A673 (cell line): ENCODE results near the gene ENOX1. TPM values are rescaled to one million over a fixed set of nuclear protein-coding genes. Genes with fewer than 3 reads are reported as not detected.

Experiments used
- BruUV-seq: library from RNA; stranded (reverse); fragments of 400-500 nt; replicated peaks from 2 replicates; lab custom pipeline; 2021; lab: Mats Ljungman, UMichigan
- CTCF ChIA-PET: fragments of 300-600 bp; sonication (Branson Sonifier 250); formaldehyde crosslinking; loops from one replicate; lab custom pipeline; 2022; ENCODE audit warnings: antibody characterized with exemption; lab: Charles Lee
- POLR2A ChIA-PET: fragments of 300-600 bp; sonication (Branson Sonifier 250); formaldehyde crosslinking; loops from one replicate; lab custom pipeline; 2022; ENCODE audit warnings: antibody characterized with exemption; ENCODE audit not compliant: low non-redundant PET; lab: Charles Lee
- DNase-seq: peaks from one replicate; pipeline ENCODE4 v3.0.0-alpha.2; 2015; ENCODE audit warnings: low spot score
- H3K27ac ChIP-seq: fragments of 200-600 bp; sonication (generic); 2 replicates; pipeline ENCODE4 v1.5.1; 2016; ENCODE audit warnings: mixed run types, low read depth, mild to moderate bottlenecking, mixed read lengths, antibody characterized with exemption, low read length; ENCODE audit not compliant: poor library complexity, severe bottlenecking
- H3K27me3 ChIP-seq: fragments of 200-600 bp; sonication (generic); replicated peaks from 2 replicates; pipeline ENCODE4 v1.6.1; 2017; ENCODE audit warnings: mixed run types, low read depth, mild to moderate bottlenecking, mixed read lengths, antibody characterized with exemption, low read length; ENCODE audit not compliant: insufficient read depth, poor library complexity
- H3K36me3 ChIP-seq: fragments of 200-600 bp; sonication (generic); 2 replicates; pipeline ENCODE4 v1.6.1; 2016; ENCODE audit warnings: mixed run types, mild to moderate bottlenecking, mixed read lengths, antibody characterized with exemption, low read length; ENCODE audit not compliant: insufficient read depth, poor library complexity, severe bottlenecking
- H3K4me1 ChIP-seq: fragments of 200-600 bp; sonication (generic); 2 replicates; pipeline ENCODE4 v1.6.1; 2017; ENCODE audit warnings: mixed run types, mild to moderate bottlenecking, mixed read lengths, antibody characterized with exemption, low read length; ENCODE audit not compliant: insufficient read depth, poor library complexity, severe bottlenecking
- H3K4me3 ChIP-seq: fragments of 200-600 bp; sonication (generic); 2 replicates; pipeline ENCODE4 v1.5.1; 2016; ENCODE audit warnings: low read depth, mixed run types, mild to moderate bottlenecking, mixed read lengths, low read length; ENCODE audit not compliant: poor library complexity, severe bottlenecking
- H3K9me3 ChIP-seq: fragments of 200-600 bp; sonication (generic); 2 replicates; pipeline ENCODE4 v1.6.1; 2016; ENCODE audit warnings: mixed run types, low read depth, mild to moderate bottlenecking, mixed read lengths, antibody characterized with exemption, low read length; ENCODE audit not compliant: poor library complexity, severe bottlenecking
- CTCF ChIP-seq: fragments of 300-800, 200-600 bp; sonication (generic); conservative IDR thresholded peaks from 2 replicates; pipeline ENCODE4 v1.5.1; 2017; ENCODE audit warnings: low read depth, mild to moderate bottlenecking, antibody characterized with exemption, low read length, moderate library complexity, mixed read lengths
- EZH2 ChIP-seq: fragments of 200-600 bp; sonication (generic); IDR thresholded peaks from 2 replicates; pipeline ENCODE4 v1.6.1; 2017; ENCODE audit warnings: borderline replicate concordance, low read depth, mild to moderate bottlenecking, mixed read lengths, antibody characterized with exemption, low read length; ENCODE audit not compliant: poor library complexity, severe bottlenecking
- intact Hi-C: fragments of 100-400 bp; cut with micrococcal nuclease; formaldehyde crosslinking; loops from one replicate; pipeline ENCODE4 v1.10.0; 2022; ENCODE audit not compliant: unreplicated experiment
- total RNA-seq: library from RNA; stranded (reverse); gene quantifications from 2 replicates; pipeline ENCODE4 v1.2.3, GENCODE V29; 2021

ENOX1 gene
- total RNA-seq, 1 experiment from 2014 or later: 4.4 TPM

DNA sequence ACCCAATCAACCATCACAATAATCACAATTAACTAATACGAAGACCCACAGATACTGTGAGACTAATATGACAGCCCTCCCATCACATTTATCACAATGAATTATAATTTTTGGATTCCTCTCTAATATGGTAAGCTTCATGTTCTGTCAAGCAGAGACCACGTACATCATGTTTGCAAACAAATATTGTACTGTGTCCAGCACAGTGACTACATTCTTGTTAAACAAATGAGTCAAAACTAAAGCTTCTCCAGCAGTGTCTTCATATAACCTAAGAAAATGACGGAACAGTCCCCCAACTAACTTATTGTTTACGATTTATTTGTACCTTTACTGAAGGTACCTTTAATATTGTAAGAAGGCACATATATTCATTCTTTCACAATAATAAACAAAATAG lies 292.6 kb downstream of the ENOX1 start:
- Histone ChIP-seq H3K36me3 (no peaks in the 10 kb centered on the region), H3K9me3 (no peaks in the 10 kb centered on the region), H3K27me3 (no peaks in the 10 kb centered on the region), H3K27ac (no peak overlapping the region), H3K4me1 (no peaks in the 10 kb centered on the region), H3K4me3 (no peak overlapping the region)
- CTCF ChIA-PET: no interaction called here
- POLR2A ChIA-PET: no interaction called here
- no peak for DNase-seq
- no TSS peak for BruUV-seq
- TF ChIP-seq EZH2: no peak
- no peak for TF ChIP-seq CTCF
- intact Hi-C loops: no loop called here

GRCh38 chr13:43493496-43494000 lies 293.2 kb downstream of the ENOX1 start:
- intact Hi-C loops: no loop called here
- POLR2A ChIA-PET: no interaction called here
- Histone ChIP-seq H3K27me3 (no peaks in the 10 kb centered on the region), H3K4me3 (no peak overlapping the region), H3K4me1 (no peaks in the 10 kb centered on the region), H3K9me3 (no peaks in the 10 kb centered on the region), H3K36me3 (no peaks in the 10 kb centered on the region), H3K27ac (no peak overlapping the region)
- no TSS peak for BruUV-seq
- CTCF ChIA-PET: no interaction called here
- no peak for DNase-seq
- no peak for TF ChIP-seq CTCF
- no peak for TF ChIP-seq EZH2

GRCh38 chr13:43492745-43493144 lies 294.0 kb downstream of the ENOX1 start:
- H3K4me1 ChIP-seq: no peaks in the 10 kb centered on the region
- no peak overlapping the region for H3K27ac ChIP-seq
- TF ChIP-seq EZH2: no peak
- no peak for TF ChIP-seq CTCF
- no peaks in the 10 kb centered on the region for H3K9me3 ChIP-seq
- no peak for DNase-seq
- ChIA-PET POLR2A (no interaction called here), CTCF (no interaction called here)
- BruUV-seq: no TSS peak
- no peaks in the 10 kb centered on the region for H3K27me3 ChIP-seq
- intact Hi-C loops: no loop called here
- H3K4me3 ChIP-seq: no peak overlapping the region
- H3K36me3 ChIP-seq: no peaks in the 10 kb centered on the region
